HEK293 (cell line): ENCODE results near the gene IL5RA.

Experiments used
- CTCF ChIA-PET: fragments of 350-600 bp; formaldehyde crosslinking; extraction: SDS; loops from one replicate; lab custom pipeline; 2021; ENCODE audit warnings: antibody characterized with exemption; lab: Yijun Ruan, JAX
- POLR2A ChIA-PET: fragments of 300-600 bp; formaldehyde crosslinking; extraction: SDS; loops from one replicate; lab custom pipeline; 2020; ENCODE audit warnings: antibody characterized with exemption, inconsistent platforms; lab: Yijun Ruan, JAX
- H3K27ac ChIP-seq: fragments of 200-500 bp; sonication (Bioruptor generic); 2 replicates; pipeline ENCODE4 v1.5.1; 2014; ENCODE audit warnings: low read depth, low read length, control low read depth, inconsistent platforms; ENCODE audit errors: extremely low read depth
- H3K36me3 ChIP-seq, 2 experiments: fragments of 200-500 bp in 1 of 2; sonication (Bioruptor generic) in 1 of 2; 1 replicate in 1 of 2; 2 replicates in 1 of 2; pipeline ENCODE4 v1.5.1; 2014 to 2017; ENCODE audit warnings: inconsistent platforms in 2 of 2, low read length in 2 of 2; ENCODE audit not compliant: control insufficient read depth in 2 of 2, insufficient read depth in 1 of 2
- H3K4me1 ChIP-seq: fragments of 200-500 bp; sonication (Bioruptor generic); 2 replicates; pipeline ENCODE4 v1.5.1; 2014; ENCODE audit warnings: mild to moderate bottlenecking, low read length, inconsistent platforms; ENCODE audit not compliant: control insufficient read depth, insufficient read depth
- H3K4me3 ChIP-seq: 2 replicates; pipeline ENCODE4 v1.5.1; 2011; ENCODE audit warnings: low read depth, mild to moderate bottlenecking, control low read depth, low read length, moderate library complexity
- H3K9me3 ChIP-seq: fragments of 200-500 bp; sonication (Bioruptor generic); 2 replicates; pipeline ENCODE4 v1.5.1; 2014; ENCODE audit warnings: low read depth, low read length, inconsistent platforms; ENCODE audit not compliant: control insufficient read depth, insufficient read depth
- KLF8 ChIP-seq: fragments of 450-650 bp; formaldehyde crosslinking; IDR thresholded peaks from 2 replicates; pipeline ENCODE4 v1.5.1; 2016; ENCODE audit warnings: missing biosample characterization, missing genetic modification characterization
- MEIS1 ChIP-seq: sonication (generic); formaldehyde crosslinking; IDR thresholded peaks from 2 replicates; pipeline ENCODE4 v1.8.1; 2022; ENCODE audit warnings: missing genetic modification reagents, mild to moderate bottlenecking, borderline replicate concordance
- PBX3 ChIP-seq: sonication (generic); formaldehyde crosslinking; IDR thresholded peaks from 2 replicates; pipeline ENCODE4 v1.8.1; 2022; ENCODE audit warnings: mild to moderate bottlenecking, moderate library complexity, missing genetic modification reagents
- TRIM28 ChIP-seq: IDR thresholded peaks from 2 replicates; pipeline ENCODE4 v1.6.1; 2011; ENCODE audit warnings: low read length, control low read depth, borderline replicate concordance
- ZBTB44 ChIP-seq: fragments of 450-650 bp; IDR thresholded peaks from 2 replicates; pipeline ENCODE4 v1.5.1; 2018; ENCODE audit warnings: missing biosample characterization, mild to moderate bottlenecking, missing genetic modification characterization
- ZBTB48 ChIP-seq: fragments of 450-650 bp; formaldehyde crosslinking; IDR thresholded peaks from 2 replicates; pipeline ENCODE4 v1.5.1; 2016; ENCODE audit warnings: missing biosample characterization, missing genetic modification characterization
- ZNF121 ChIP-seq: fragments of 450-650 bp; formaldehyde crosslinking; IDR thresholded peaks from 2 replicates; pipeline ENCODE4 v1.5.1; 2016; ENCODE audit warnings: missing biosample characterization, missing genetic modification characterization
- ZNF274 ChIP-seq, 2 experiments: fragments of 200-500 bp in 1 of 2; fragments of 450-650 bp in 1 of 2; sonication (Bioruptor generic) in 1 of 2; formaldehyde crosslinking in 1 of 2; IDR thresholded peaks; 2 replicates each; pipeline versions ENCODE4 v1.5.1 to v1.6.1; 2014 to 2016; ENCODE audit warnings: borderline replicate concordance in 1 of 2, inconsistent platforms in 1 of 2, low read length in 1 of 2, missing biosample characterization in 1 of 2, missing genetic modification characterization in 1 of 2
- ZNF324 ChIP-seq: fragments of 450-650 bp; formaldehyde crosslinking; IDR thresholded peaks from 2 replicates; pipeline ENCODE4 v1.5.1; 2016; ENCODE audit warnings: missing biosample characterization, missing genetic modification characterization
- ZNF391 ChIP-seq: fragments of 450-650 bp; formaldehyde crosslinking; IDR thresholded peaks from 2 replicates; pipeline ENCODE4 v1.5.1; 2016; ENCODE audit warnings: low read depth, missing biosample characterization, missing genetic modification characterization, borderline replicate concordance
- ZNF670 ChIP-seq: fragments of 450-650 bp; formaldehyde crosslinking; IDR thresholded peaks from 2 replicates; pipeline ENCODE4 v1.5.1; 2016; ENCODE audit warnings: missing biosample characterization, missing genetic modification characterization, low read depth
- ZNF701 ChIP-seq: fragments of 450-650 bp; formaldehyde crosslinking; IDR thresholded peaks from 2 replicates; pipeline ENCODE4 v1.5.1; 2016; ENCODE audit warnings: missing biosample characterization, missing genetic modification characterization
- ZNF704 ChIP-seq: fragments of 450-650 bp; formaldehyde crosslinking; IDR thresholded peaks from 2 replicates; pipeline ENCODE4 v1.5.1; 2016; ENCODE audit warnings: missing biosample characterization, missing genetic modification characterization
- ZNF707 ChIP-seq: fragments of 450-650 bp; formaldehyde crosslinking; IDR thresholded peaks from 2 replicates; pipeline ENCODE4 v1.5.1; 2016; ENCODE audit warnings: missing biosample characterization, missing genetic modification characterization
- TF ChIP-seq, protein P1 (sequence below): fragments of 450-650 bp; formaldehyde crosslinking; IDR thresholded peaks from 2 replicates; pipeline ENCODE4 v1.5.1; 2017; ENCODE audit warnings: missing biosample characterization, missing genetic modification characterization
- TF ChIP-seq, protein P2 (sequence below): fragments of 450-650 bp; formaldehyde crosslinking; IDR thresholded peaks from 2 replicates; pipeline ENCODE4 v1.5.1; 2016; ENCODE audit warnings: missing biosample characterization, missing genetic modification characterization

The IL5RA gene

DNA sequence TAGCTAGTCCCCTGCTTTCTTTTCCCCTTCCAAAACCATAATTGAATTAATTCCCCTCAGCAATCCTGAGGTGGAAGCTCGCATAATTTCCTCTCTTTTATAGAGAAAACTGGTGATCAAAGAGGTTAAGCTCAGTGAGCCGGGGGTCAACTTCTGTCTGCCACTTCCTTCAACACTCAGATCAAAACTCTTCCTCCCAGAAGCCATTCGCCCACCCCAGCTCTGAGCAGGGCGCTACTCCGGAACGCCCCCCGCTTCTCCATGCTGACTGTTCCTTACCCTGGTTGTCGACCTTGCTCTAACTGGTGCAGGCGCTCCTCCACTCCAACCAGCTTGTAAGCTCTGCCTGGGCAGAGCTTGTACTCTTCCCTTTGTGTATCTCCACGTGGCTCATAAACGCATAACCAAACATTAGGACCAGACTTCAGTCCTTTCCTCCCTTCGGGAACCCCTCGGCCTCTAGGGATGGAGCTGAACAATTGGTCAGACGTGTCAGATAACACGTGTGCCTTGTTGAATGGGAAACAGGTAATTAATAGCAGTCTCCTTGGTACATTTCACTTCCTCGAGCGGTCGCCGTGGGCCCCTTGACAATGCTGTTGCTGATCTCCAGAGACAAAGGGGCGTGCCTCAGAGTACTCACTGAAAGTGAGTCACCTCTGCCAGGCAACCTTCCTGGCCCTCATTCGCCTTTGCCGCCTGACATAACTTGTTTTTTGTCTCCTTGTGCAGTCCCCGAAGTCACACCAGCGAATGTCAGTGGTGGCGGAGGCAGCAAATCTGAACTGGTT, 71.8 kb downstream of the IL5RA start (continued):
- no peak for TF ChIP-seq ZNF324 (tag by site-specific recombination)
- TF ChIP-seq, protein P1, sequence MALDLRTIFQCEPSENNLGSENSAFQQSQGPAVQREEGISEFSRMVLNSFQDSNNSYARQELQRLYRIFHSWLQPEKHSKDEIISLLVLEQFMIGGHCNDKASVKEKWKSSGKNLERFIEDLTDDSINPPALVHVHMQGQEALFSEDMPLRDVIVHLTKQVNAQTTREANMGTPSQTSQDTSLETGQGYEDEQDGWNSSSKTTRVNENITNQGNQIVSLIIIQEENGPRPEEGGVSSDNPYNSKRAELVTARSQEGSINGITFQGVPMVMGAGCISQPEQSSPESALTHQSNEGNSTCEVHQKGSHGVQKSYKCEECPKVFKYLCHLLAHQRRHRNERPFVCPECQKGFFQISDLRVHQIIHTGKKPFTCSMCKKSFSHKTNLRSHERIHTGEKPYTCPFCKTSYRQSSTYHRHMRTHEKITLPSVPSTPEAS: no peak
- TF ChIP-seq ZNF121: no peak
- no peak for TF ChIP-seq KLF8 (tag by site-specific recombination)
- TF ChIP-seq TRIM28: no peak

DNA sequence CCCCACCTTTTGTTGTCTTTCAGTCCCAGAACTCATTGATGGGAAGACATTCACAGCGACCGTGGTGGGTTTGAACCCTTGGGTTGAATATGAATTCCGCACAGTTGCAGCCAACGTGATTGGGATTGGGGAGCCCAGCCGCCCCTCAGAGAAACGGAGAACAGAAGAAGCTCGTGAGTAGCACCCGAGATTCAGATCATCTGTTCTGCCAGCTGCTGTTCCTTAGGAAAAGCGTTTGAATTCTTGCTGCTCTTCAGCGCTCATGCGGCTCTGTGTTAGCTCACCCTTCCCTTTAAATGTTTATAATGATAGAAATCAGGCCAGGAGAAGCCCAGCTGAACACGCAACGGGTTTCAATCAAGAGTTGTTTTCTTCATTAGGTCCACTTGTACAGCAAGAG, 73.0 kb downstream of the IL5RA start:
- no peaks in the 10 kb centered on the region for H3K36me3 ChIP-seq
- CTCF ChIA-PET: no interaction called here

GRCh38 chr3:3031326-3031725, 78.8 kb downstream of the IL5RA start:
- Histone ChIP-seq H3K4me3 (no peak overlapping the region), H3K36me3 (no peaks in the 10 kb centered on the region), H3K4me1 (no peaks in the 10 kb centered on the region), H3K9me3 (no peaks in the 10 kb centered on the region), H3K27ac (no peak overlapping the region)
- CTCF ChIA-PET: no interaction called here
- TF ChIP-seq PBX3 (CRISPR knock-in tag): no peak
- TF ChIP-seq ZBTB48 (tag by site-specific recombination): no peak
- no peak for TF ChIP-seq ZNF707 (tag by site-specific recombination)
- TF ChIP-seq, protein P2, sequence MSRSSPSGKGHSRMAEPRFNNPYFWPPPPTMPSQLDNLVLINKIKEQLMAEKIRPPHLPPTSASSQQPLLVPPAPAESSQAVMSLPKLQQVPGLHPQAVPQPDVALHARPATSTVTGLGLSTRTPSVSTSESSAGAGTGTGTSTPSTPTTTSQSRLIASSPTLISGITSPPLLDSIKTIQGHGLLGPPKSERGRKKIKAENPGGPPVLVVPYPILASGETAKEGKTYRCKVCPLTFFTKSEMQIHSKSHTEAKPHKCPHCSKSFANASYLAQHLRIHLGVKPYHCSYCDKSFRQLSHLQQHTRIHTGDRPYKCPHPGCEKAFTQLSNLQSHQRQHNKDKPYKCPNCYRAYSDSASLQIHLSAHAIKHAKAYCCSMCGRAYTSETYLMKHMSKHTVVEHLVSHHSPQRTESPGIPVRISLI (tag by site-specific recombination): no peak
- TF ChIP-seq ZNF704: no peak
- no peak for TF ChIP-seq ZNF391 (tag by site-specific recombination)
- TF ChIP-seq ZNF274 (IDR thresholded peaks at IDR 0.05; ENCODE audit: low read length): no peak
- no peak for TF ChIP-seq ZNF274 (tag by site-specific recombination; IDR thresholded peaks at IDR 0.05; ENCODE audit: borderline replicate concordance)
- TF ChIP-seq MEIS1 (CRISPR knock-in tag): no peak
- TF ChIP-seq ZNF701 (tag by site-specific recombination): no peak
- TF ChIP-seq ZBTB44 (tag by site-specific recombination): no peak
- POLR2A ChIA-PET: no interaction called here

More for the DNA sequence above, 73.0 kb downstream of the IL5RA start:
- POLR2A ChIA-PET: no interaction called here
- no peak overlapping the region for H3K4me3 ChIP-seq
- no peak for TF ChIP-seq ZNF670 (tag by site-specific recombination)
- no peaks in the 10 kb centered on the region for H3K9me3 ChIP-seq
- no peak overlapping the region for H3K27ac ChIP-seq
- no peaks in the 10 kb centered on the region for H3K4me1 ChIP-seq
